ENCODE results near the gene OSCAR.

- TF ChIP-seq CTCF (IDR thresholded peaks at IDR 0.05) (no peak), POLR2A (IDR thresholded peaks at IDR 0.05) (no peak), POLR2AphosphoS5 (IDR thresholded peaks at IDR 0.05) (no peak)
Measured at GRCh38 chr19:54063350-54064116, 37.1 kb downstream of the OSCAR start, which contains the start of gene VSTM1.
